Ascending aorta (tissue), 2 donors: Measurements from ENCODE around the gene RBSN. TPM values are rescaled to one million over a fixed set of nuclear protein-coding genes. Genes with fewer than 3 reads are reported as not detected.

ENCODE experiments used
- DNase-seq, 2 donors: peaks; one replicate each; pipeline ENCODE4 v3.0.0-alpha.2; 2019; ENCODE audit warnings: low spot score in 2 of 2
- H3K27ac ChIP-seq, 2 donors: fragments of 200-600 bp; sonication (generic); one replicate each; pipeline ENCODE4 v1.5.1; 2016 to 2017; ENCODE audit warnings: mild to moderate bottlenecking in 1 of 2
- H3K27me3 ChIP-seq: fragments of 200-600 bp; sonication (generic); one replicate; pipeline ENCODE4 v1.5.1; 2017
- H3K36me3 ChIP-seq, 2 donors: fragments of 200-600 bp; sonication (generic); one replicate each; pipeline ENCODE4 v1.5.1; 2016
- H3K4me1 ChIP-seq, 2 donors: fragments of 200-600 bp; sonication (generic); one replicate each; pipeline ENCODE4 v1.5.1; 2016 to 2017; ENCODE audit warnings: mild to moderate bottlenecking in 1 of 2
- H3K4me3 ChIP-seq, 2 donors: fragments of 200-600 bp; sonication (generic); one replicate each; pipeline ENCODE4 v1.5.1; 2016 to 2017; ENCODE audit warnings: mild to moderate bottlenecking in 1 of 2
- H3K9me3 ChIP-seq, 2 donors: fragments of 200-600 bp; sonication (generic); one replicate each; pipeline ENCODE4 v1.5.1; 2016
- CTCF ChIP-seq, 3 experiments: fragments of 200-600 bp in 2 of 3; fragments of 450-650 bp in 1 of 3; sonication (generic) in 2 of 3; IDR thresholded peaks; one replicate each; pipeline ENCODE4 v1.5.1; 2016 to 2019; ENCODE audit warnings: antibody characterized with exemption in 3 of 3, mild to moderate bottlenecking in 1 of 3, moderate library complexity in 1 of 3
- intact Hi-C: fragments of 100-400 bp; cut with DNase I; formaldehyde crosslinking; loops from one replicate; pipeline ENCODE4 v1.15.1; 2023
- total RNA-seq: library from RNA; depleted of rRNA; stranded (reverse); fragments of >200 nt; gene quantifications from one replicate; pipeline ENCODE4 v1.1.0, GENCODE V29; 2016

Gene RBSN
- total RNA-seq, 1 donor from 2014 or later: 17.2 TPM

GRCh38 chr3:15086699-15087098 is 12.2 kb downstream of the RBSN start:
- no peak overlapping the region for H3K27ac ChIP-seq
- TF ChIP-seq CTCF (IDR thresholded peaks at IDR 0.05): no peak
- H3K4me3 ChIP-seq: no peak overlapping the region
- no peak for DNase-seq
- no peaks in the 10 kb centered on the region for H3K9me3 ChIP-seq
- H3K27me3 ChIP-seq: no peaks in the 10 kb centered on the region
- intact Hi-C loops: no loop called here
- H3K4me1 ChIP-seq: no peaks in the 10 kb centered on the region
- H3K36me3 ChIP-seq: peaks cover 78 to 97% of the 10 kb centered on the region in 2 donors

GRCh38 chr3:15086263-15086662 is 12.7 kb downstream of the RBSN start:
- H3K9me3 ChIP-seq: no peaks in the 10 kb centered on the region
- DNase-seq: no peak
- no peaks in the 10 kb centered on the region for H3K4me1 ChIP-seq
- no peaks in the 10 kb centered on the region for H3K27me3 ChIP-seq
- TF ChIP-seq CTCF (IDR thresholded peaks at IDR 0.05): no peak
- H3K4me3 ChIP-seq: no peak overlapping the region
- H3K27ac ChIP-seq: no peak overlapping the region
- H3K36me3 ChIP-seq: peaks cover 79 to 97% of the 10 kb centered on the region in 2 donors
- intact Hi-C loops: no loop called here

GRCh38 chr3:15083252-15083651 is 15.7 kb downstream of the RBSN start:
- intact Hi-C loops: no loop called here
- no peak for TF ChIP-seq CTCF (IDR thresholded peaks at IDR 0.05)
- Histone ChIP-seq H3K4me1 (no peaks in the 10 kb centered on the region), H3K36me3 (peaks cover 85 to 98% of the 10 kb centered on the region in 2 donors), H3K4me3 (no peak overlapping the region), H3K9me3 (no peaks in the 10 kb centered on the region), H3K27ac (no peak overlapping the region), H3K27me3 (no peaks in the 10 kb centered on the region)
- DNase-seq: no peak

GRCh38 chr3:15081960-15082664 is 16.8 kb downstream of the RBSN start:
- no peak for DNase-seq
- intact Hi-C loops: no loop called here
- no peaks in the 10 kb centered on the region for H3K4me1 ChIP-seq
- peaks cover 90 to 98% of the 10 kb centered on the region in 2 donors for H3K36me3 ChIP-seq
- no peaks in the 10 kb centered on the region for H3K27me3 ChIP-seq
- no peaks in the 10 kb centered on the region for H3K9me3 ChIP-seq
- no peak for TF ChIP-seq CTCF (IDR thresholded peaks at IDR 0.05)
- H3K4me3 ChIP-seq: no peak overlapping the region
- no peak overlapping the region for H3K27ac ChIP-seq

- H3K9me3 ChIP-seq: no peaks in the 10 kb centered on the region
- no peaks in the 10 kb centered on the region for H3K27me3 ChIP-seq
- intact Hi-C loops: no loop called here
- no peak for DNase-seq
- TF ChIP-seq CTCF (IDR thresholded peaks at IDR 0.05): no peak
- H3K27ac ChIP-seq: no peak overlapping the region
- no peak overlapping the region for H3K4me3 ChIP-seq
- H3K4me1 ChIP-seq: no peaks in the 10 kb centered on the region
- peaks cover 95 to 98% of the 10 kb centered on the region in 2 donors for H3K36me3 ChIP-seq
Measured at GRCh38 chr3:15079091-15079490, 19.9 kb downstream of the RBSN start.
